ENCODE data around the gene NRAP. TPM values are rescaled to one million over a fixed set of nuclear protein-coding genes. Genes with fewer than 3 reads are reported as not detected.

The NRAP gene
- total RNA-seq, 4 donors from 2014 or later: 0.07 to 0.37 TPM; not detected in 2

DNA sequence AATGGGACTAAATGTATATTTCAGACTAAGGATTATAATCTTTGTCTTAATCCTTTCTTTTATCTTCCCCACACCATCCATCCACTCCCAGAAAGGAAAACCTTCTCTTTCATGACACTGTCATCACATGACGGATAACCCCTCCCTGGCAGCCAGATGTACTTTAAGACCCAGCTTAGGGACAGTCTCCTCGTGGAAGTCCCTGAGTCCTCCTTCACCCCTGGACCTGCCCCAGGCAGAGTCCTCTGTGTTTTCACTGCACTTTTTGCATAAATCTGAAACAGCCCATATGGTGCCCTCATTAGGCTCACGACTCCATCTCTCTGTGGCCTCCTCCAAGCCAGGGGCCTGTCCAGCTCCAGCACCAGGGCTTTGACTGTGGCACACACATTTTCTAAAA, 16.0 kb downstream of the NRAP start:
- Histone ChIP-seq H3K36me3 (no peaks in the 10 kb centered on the region), H3K27ac (no peak overlapping the region), H3K4me1 (no peaks in the 10 kb centered on the region), H3K9me3 (no peaks in the 10 kb centered on the region), H3K4me3 (no peak overlapping the region), H3K27me3 (no peaks in the 10 kb centered on the region)
- no peak for TF ChIP-seq CTCF (IDR thresholded peaks at IDR 0.05)
- DNase-seq: no peak
- intact Hi-C loops (cut with DNase I; ENCODE audit: low total_unique reads): no loop called here

GRCh38 chr10:113646336-113647201, 17.3 kb downstream of the NRAP start:
- H3K4me1 ChIP-seq: no peaks in the 10 kb centered on the region
- H3K27ac ChIP-seq: no peak overlapping the region
- no peak overlapping the region for H3K4me3 ChIP-seq
- no peaks in the 10 kb centered on the region for H3K36me3 ChIP-seq
- no peaks in the 10 kb centered on the region for H3K9me3 ChIP-seq
- H3K27me3 ChIP-seq: no peaks in the 10 kb centered on the region
- intact Hi-C loops (cut with DNase I; ENCODE audit: low total_unique reads): no loop called here
- DNase-seq: no peak
- TF ChIP-seq POLR2A (IDR thresholded peaks at IDR 0.05): no peak
- TF ChIP-seq CTCF (IDR thresholded peaks at IDR 0.05): no peak

GRCh38 chr10:113644185-113645120, 19.4 kb downstream of the NRAP start:
- DNase-seq: no peak
- Histone ChIP-seq H3K27ac (no peak overlapping the region), H3K9me3 (no peaks in the 10 kb centered on the region), H3K4me3 (no peak overlapping the region), H3K27me3 (no peaks in the 10 kb centered on the region), H3K4me1 (no peaks in the 10 kb centered on the region), H3K36me3 (no peaks in the 10 kb centered on the region)
- intact Hi-C loops (cut with DNase I; ENCODE audit: low total_unique reads): no loop called here
- TF ChIP-seq POLR2A (IDR thresholded peaks at IDR 0.05) (no peak), CTCF (IDR thresholded peaks at IDR 0.05) (no peak)

DNA sequence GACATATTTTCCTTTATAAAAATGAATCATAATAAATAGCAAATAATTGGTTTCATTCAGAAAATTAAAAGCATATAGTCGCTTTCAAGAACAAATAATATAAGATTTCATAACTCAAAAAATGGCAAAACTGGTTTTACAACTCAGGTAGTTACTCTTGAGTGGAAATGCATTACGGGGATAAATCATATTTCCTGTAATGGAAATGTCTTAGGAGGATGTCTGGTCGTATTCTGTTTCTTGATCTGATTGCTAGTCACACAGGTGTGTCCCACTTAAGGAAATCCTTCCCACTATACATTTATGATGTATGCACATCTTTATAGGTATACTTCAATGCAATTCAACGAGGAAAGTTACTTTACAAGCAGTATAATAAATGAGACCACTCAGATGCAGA, 20.7 kb downstream of the NRAP start:
- H3K27me3 ChIP-seq: no peaks in the 10 kb centered on the region
- no peaks in the 10 kb centered on the region for H3K36me3 ChIP-seq
- DNase-seq: no peak
- intact Hi-C loops (cut with DNase I; ENCODE audit: low total_unique reads): no loop called here
- no peaks in the 10 kb centered on the region for H3K4me1 ChIP-seq
- H3K4me3 ChIP-seq: no peak overlapping the region
- no peak for TF ChIP-seq POLR2A (IDR thresholded peaks at IDR 0.05)
- no peak for TF ChIP-seq CTCF (IDR thresholded peaks at IDR 0.05)
- H3K9me3 ChIP-seq: no peaks in the 10 kb centered on the region
- H3K27ac ChIP-seq: no peak overlapping the region

GRCh38 chr10:113641702-113642101, 22.1 kb downstream of the NRAP start:
- Histone ChIP-seq H3K4me3 (no peak overlapping the region), H3K27ac (no peak overlapping the region), H3K9me3 (no peaks in the 10 kb centered on the region), H3K36me3 (no peaks in the 10 kb centered on the region), H3K4me1 (no peaks in the 10 kb centered on the region), H3K27me3 (no peaks in the 10 kb centered on the region)
- intact Hi-C loops (cut with DNase I; ENCODE audit: low total_unique reads): no loop called here
- TF ChIP-seq CTCF (IDR thresholded peaks at IDR 0.05): no peak
- TF ChIP-seq POLR2A (IDR thresholded peaks at IDR 0.05): no peak
- no peak for DNase-seq
